ENCODE measurements around the gene CYP3A7.
"Not testable (repeated sequence)": the region's sequence is repeated elsewhere in the genome, so short reads cannot be mapped to it uniquely, and the experiment has no call there.

Gene CYP3A7

GRCh38 chr7:99666013-99666395 lies 69.0 kb downstream of the CYP3A7 start:
- no peaks in the 10 kb centered on the region for H3K27me3 Mint-ChIP-seq
- no peak overlapping the region for H3K27ac Mint-ChIP-seq (ENCODE audit: low read depth)
- peaks cover 5% of the 10 kb centered on the region for H3K36me3 Mint-ChIP-seq (ENCODE audit: insufficient read depth)
- ATAC-seq (replicated peaks; ENCODE audit: extremely low read depth, poor library complexity, severe bottlenecking), result no peak
- H3K9me3 Mint-ChIP-seq, result no peaks in the 10 kb centered on the region
- H3K4me1 Mint-ChIP-seq, result no peaks in the 10 kb centered on the region
- H3K4me3 Mint-ChIP-seq, result no peak overlapping the region
- DNase-seq (ENCODE audit: low spot score in 2 of 2), result no peak

GRCh38 chr7:99665312-99666012 lies 69.5 kb downstream of the CYP3A7 start:
- H3K4me3 Mint-ChIP-seq, result no peak overlapping the region
- no peaks in the 10 kb centered on the region for H3K9me3 Mint-ChIP-seq
- peaks cover 5% of the 10 kb centered on the region for H3K36me3 Mint-ChIP-seq (ENCODE audit: insufficient read depth)
- no peak for DNase-seq (ENCODE audit: low spot score in 2 of 2)
- no peak overlapping the region for H3K27ac Mint-ChIP-seq (ENCODE audit: low read depth)
- no peak for ATAC-seq (replicated peaks; ENCODE audit: extremely low read depth, poor library complexity, severe bottlenecking)
- H3K27me3 Mint-ChIP-seq, result no peaks in the 10 kb centered on the region
- H3K4me1 Mint-ChIP-seq, result no peaks in the 10 kb centered on the region

- H3K4me1 Mint-ChIP-seq; H3K9me3 Mint-ChIP-seq; H3K27me3 Mint-ChIP-seq; ATAC-seq (replicated peaks; ENCODE audit: extremely low read depth, poor library complexity, severe bottlenecking); H3K36me3 Mint-ChIP-seq (ENCODE audit: insufficient read depth); H3K4me3 Mint-ChIP-seq; DNase-seq (ENCODE audit: low spot score in 2 of 2); H3K27ac Mint-ChIP-seq (ENCODE audit: low read depth): not testable (repeated sequence)
Measured at GRCh38 chr7:99657879-99658278, 77.1 kb downstream of the CYP3A7 start.

Data from central memory CD8-positive, alpha-beta T cell (primary cell).